ENCODE measurements around the gene FNDC3A.

The FNDC3A gene

DNA sequence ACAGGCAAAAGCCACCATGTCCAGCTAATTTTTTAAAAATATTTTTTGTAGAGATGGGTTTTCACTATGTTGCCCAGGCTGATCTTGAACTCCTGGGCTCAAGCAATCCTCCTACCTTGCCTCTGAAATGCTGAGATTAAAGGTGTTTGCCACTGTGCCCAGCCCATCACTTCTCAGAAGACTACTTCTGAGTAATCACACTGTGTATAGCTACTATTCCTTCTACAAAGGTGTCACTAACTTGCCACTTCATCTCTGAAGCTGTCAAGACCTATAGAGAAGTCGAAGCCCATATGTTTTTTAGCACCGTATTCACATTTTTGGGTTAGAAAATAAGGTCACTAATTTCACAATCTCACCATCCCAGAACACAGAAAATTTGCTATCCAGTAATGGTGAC, 36.0 kb upstream of the FNDC3A start:
- no peak overlapping the region for H2BK120ac ChIP-seq (ENCODE audit: low read depth, low read length)
- H3K27ac ChIP-seq (replicated peaks; ENCODE audit: low read length), result no peak overlapping the region
- no peaks in the 10 kb centered on the region for H3K36me3 ChIP-seq (replicated peaks in 1 of 2; ENCODE audit: control insufficient read depth in 2 of 2, insufficient read depth in 2 of 2, low read length in 2 of 2)
- no CpG with 5 or more reads among the region's 2 CpGs for WGBS, 2 donors (ENCODE audit: extremely low coverage in 2 of 2, insufficient read length in 2 of 2, insufficient replicate concordance in 1 of 2)
- no peak overlapping the region for H2AFZ ChIP-seq (ENCODE audit: low read length)
- no peak overlapping the region for H2BK5ac ChIP-seq (ENCODE audit: low read length)
- H2BK15ac ChIP-seq (ENCODE audit: low read length), result no peak overlapping the region
- H3K9ac ChIP-seq (ENCODE audit: low read depth, low read length, poor library complexity), result no peak overlapping the region
- H3K9me3 ChIP-seq (replicated peaks in 1 of 2; ENCODE audit: control insufficient read depth in 2 of 2, insufficient read depth in 1 of 2, low read depth in 1 of 2, low read length in 2 of 2), result no peaks in the 10 kb centered on the region
- H4K8ac ChIP-seq (ENCODE audit: low read depth, low read length), result no peak overlapping the region
- no peak overlapping the region for H3K18ac ChIP-seq (ENCODE audit: low read length)
- DNase-seq (ENCODE audit: low spot score), result no peak
- H3K14ac ChIP-seq (ENCODE audit: low read length), result no peak overlapping the region
- H3K79me1 ChIP-seq (ENCODE audit: low read depth, low read length), result no peaks in the 10 kb centered on the region
- no peak overlapping the region for H3K23ac ChIP-seq (ENCODE audit: low read depth, low read length, poor library complexity)
- no peak overlapping the region for H3K4me2 ChIP-seq (ENCODE audit: insufficient read depth, low read length, poor library complexity, severe bottlenecking)
- H3K4me3 ChIP-seq (ENCODE audit: low read length in 2 of 2), result no peak overlapping the region
- H3K27me3 ChIP-seq (ENCODE audit: control insufficient read depth in 3 of 3, insufficient read depth in 3 of 3, low read depth in 1 of 3, low read length in 3 of 3), result no peaks in the 10 kb centered on the region
- no peak overlapping the region for H3K4ac ChIP-seq (ENCODE audit: low read length)
- H4K91ac ChIP-seq (ENCODE audit: low read depth, low read length, poor library complexity), result no peak overlapping the region
- no peaks in the 10 kb centered on the region for H3K4me1 ChIP-seq (ENCODE audit: control insufficient read depth in 2 of 2, insufficient read depth in 1 of 2, low read depth in 1 of 2, low read length in 2 of 2)
- H2BK12ac ChIP-seq (ENCODE audit: low read length), result no peak overlapping the region
- no peak overlapping the region for H2AK5ac ChIP-seq (ENCODE audit: low read depth, low read length)

DNA sequence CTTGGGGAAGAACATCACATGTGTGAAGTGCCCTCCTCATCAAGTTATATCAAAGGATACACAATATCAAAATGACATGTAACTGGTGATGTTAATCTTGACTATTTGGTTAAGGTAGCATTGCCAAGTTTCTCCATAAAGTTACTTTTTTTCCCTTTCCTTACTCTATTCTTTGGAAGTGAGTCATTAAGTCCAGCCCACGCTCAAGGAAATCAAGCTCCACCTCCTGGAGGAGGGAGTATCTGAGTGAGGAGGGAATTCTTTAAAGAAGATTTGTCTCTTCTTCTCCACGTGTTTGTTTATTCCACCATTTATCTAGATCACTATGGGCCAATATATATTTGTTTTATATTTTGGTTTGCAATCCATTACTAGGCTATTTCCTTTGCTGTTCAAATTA, 33.6 kb upstream of the FNDC3A start:
- no peak overlapping the region for H2BK15ac ChIP-seq (ENCODE audit: low read length)
- H3K4ac ChIP-seq (ENCODE audit: low read length), result no peak overlapping the region
- H2AFZ ChIP-seq (ENCODE audit: low read length), result no peak overlapping the region
- no peaks in the 10 kb centered on the region for H3K9me3 ChIP-seq (replicated peaks in 1 of 2; ENCODE audit: control insufficient read depth in 2 of 2, insufficient read depth in 1 of 2, low read depth in 1 of 2, low read length in 2 of 2)
- no peak overlapping the region for H3K23ac ChIP-seq (ENCODE audit: low read depth, low read length, poor library complexity)
- no CpG with 5 or more reads among the region's 2 CpGs for WGBS, 2 donors (ENCODE audit: extremely low coverage in 2 of 2, insufficient read length in 2 of 2, insufficient replicate concordance in 1 of 2)
- H2BK5ac ChIP-seq (ENCODE audit: low read length), result no peak overlapping the region
- H3K27me3 ChIP-seq (ENCODE audit: control insufficient read depth in 3 of 3, insufficient read depth in 3 of 3, low read depth in 1 of 3, low read length in 3 of 3), result no peaks in the 10 kb centered on the region
- H3K4me3 ChIP-seq (ENCODE audit: low read length in 2 of 2), result no peak overlapping the region
- H3K4me1 ChIP-seq (ENCODE audit: control insufficient read depth in 2 of 2, insufficient read depth in 1 of 2, low read depth in 1 of 2, low read length in 2 of 2), result peaks cover 0 to 4% of the 10 kb centered on the region in 2 donors
- H3K9ac ChIP-seq (ENCODE audit: low read depth, low read length, poor library complexity), result no peak overlapping the region
- no peak overlapping the region for H3K27ac ChIP-seq (replicated peaks; ENCODE audit: low read length)
- H3K36me3 ChIP-seq (replicated peaks in 1 of 2; ENCODE audit: control insufficient read depth in 2 of 2, insufficient read depth in 2 of 2, low read length in 2 of 2), result no peaks in the 10 kb centered on the region
- no peak overlapping the region for H4K91ac ChIP-seq (ENCODE audit: low read depth, low read length, poor library complexity)
- no peak for DNase-seq (ENCODE audit: low spot score)
- H4K8ac ChIP-seq (ENCODE audit: low read depth, low read length), result no peak overlapping the region
- no peak overlapping the region for H2AK5ac ChIP-seq (ENCODE audit: low read depth, low read length)
- no peak overlapping the region for H3K18ac ChIP-seq (ENCODE audit: low read length)
- H2BK12ac ChIP-seq (ENCODE audit: low read length), result no peak overlapping the region
- H3K4me2 ChIP-seq (ENCODE audit: insufficient read depth, low read length, poor library complexity, severe bottlenecking), result no peak overlapping the region
- H3K79me1 ChIP-seq (ENCODE audit: low read depth, low read length), result no peaks in the 10 kb centered on the region
- no peak overlapping the region for H3K14ac ChIP-seq (ENCODE audit: low read length)
- H2BK120ac ChIP-seq (ENCODE audit: low read depth, low read length), result no peak overlapping the region

DNA sequence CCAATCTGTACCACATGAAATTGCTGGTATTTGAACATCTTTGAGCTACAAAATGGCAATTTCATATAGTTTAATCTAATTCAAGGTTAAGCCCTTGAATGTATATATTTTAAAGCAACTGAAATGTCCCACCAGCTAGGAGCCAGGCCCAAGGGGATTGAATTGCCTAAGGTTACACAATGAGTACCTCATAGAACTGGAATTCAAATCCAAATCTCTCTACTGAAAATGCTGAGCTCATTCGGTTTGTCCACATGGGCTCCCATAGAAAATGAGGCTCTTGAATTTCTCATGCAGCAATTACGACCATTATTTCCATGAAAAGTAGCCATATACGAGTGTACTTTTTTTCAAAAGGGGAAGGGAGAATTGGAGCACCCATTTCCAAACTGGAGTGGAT, 31.5 kb upstream of the FNDC3A start:
- Histone ChIP-seq H3K9ac (ENCODE audit: low read depth, low read length, poor library complexity) (no peak overlapping the region), H3K27ac (replicated peaks; ENCODE audit: low read length) (no peak overlapping the region), H2BK15ac (ENCODE audit: low read length) (no peak overlapping the region), H3K27me3 (ENCODE audit: control insufficient read depth in 3 of 3, insufficient read depth in 3 of 3, low read depth in 1 of 3, low read length in 3 of 3) (no peaks in the 10 kb centered on the region), H3K14ac (ENCODE audit: low read length) (no peak overlapping the region), H3K18ac (ENCODE audit: low read length) (no peak overlapping the region), H3K36me3 (replicated peaks in 1 of 2; ENCODE audit: control insufficient read depth in 2 of 2, insufficient read depth in 2 of 2, low read length in 2 of 2) (no peaks in the 10 kb centered on the region), H2AK5ac (ENCODE audit: low read depth, low read length) (no peak overlapping the region), H2BK5ac (ENCODE audit: low read length) (no peak overlapping the region), H4K8ac (ENCODE audit: low read depth, low read length) (no peak overlapping the region), H2BK120ac (ENCODE audit: low read depth, low read length) (no peak overlapping the region), H3K4ac (ENCODE audit: low read length) (no peak overlapping the region), H3K23ac (ENCODE audit: low read depth, low read length, poor library complexity) (no peak overlapping the region), H3K9me3 (replicated peaks in 1 of 2; ENCODE audit: control insufficient read depth in 2 of 2, insufficient read depth in 1 of 2, low read depth in 1 of 2, low read length in 2 of 2) (no peaks in the 10 kb centered on the region), H3K4me1 (ENCODE audit: control insufficient read depth in 2 of 2, insufficient read depth in 1 of 2, low read depth in 1 of 2, low read length in 2 of 2) (peaks cover 0 to 4% of the 10 kb centered on the region in 2 donors), H3K79me1 (ENCODE audit: low read depth, low read length) (no peaks in the 10 kb centered on the region), H2BK12ac (ENCODE audit: low read length) (no peak overlapping the region), H2AFZ (ENCODE audit: low read length) (no peak overlapping the region), H4K91ac (ENCODE audit: low read depth, low read length, poor library complexity) (no peak overlapping the region), H3K4me3 (ENCODE audit: low read length in 2 of 2) (no peak overlapping the region), H3K4me2 (ENCODE audit: insufficient read depth, low read length, poor library complexity, severe bottlenecking) (no peak overlapping the region)
- no CpG with 5 or more reads among the region's 3 CpGs for WGBS, 2 donors (ENCODE audit: extremely low coverage in 2 of 2, insufficient read length in 2 of 2, insufficient replicate concordance in 1 of 2)
- no peak for DNase-seq (ENCODE audit: low spot score)

DNA sequence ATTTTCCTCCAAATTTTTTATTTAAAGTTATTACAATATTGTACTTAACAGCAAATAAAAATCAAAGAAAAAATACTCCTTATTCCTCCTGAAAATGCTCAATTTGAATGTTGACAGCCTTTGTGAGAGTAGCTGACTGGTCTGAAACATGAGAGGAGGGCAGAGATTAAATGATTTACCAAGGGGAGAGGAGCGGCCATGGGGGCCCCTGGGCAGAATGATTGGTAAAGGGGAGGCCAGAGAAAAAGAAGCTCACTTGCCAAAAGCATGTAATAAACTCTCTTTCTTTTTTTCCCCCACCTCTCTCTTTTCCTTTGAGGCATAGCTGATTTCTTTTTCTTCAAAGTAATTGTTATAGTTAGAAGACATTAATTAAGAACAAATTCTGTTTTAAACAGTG, 30.1 kb upstream of the FNDC3A start:
- no peak for DNase-seq (ENCODE audit: low spot score)
- Histone ChIP-seq H3K4me2 (ENCODE audit: insufficient read depth, low read length, poor library complexity, severe bottlenecking) (no peak overlapping the region), H3K18ac (ENCODE audit: low read length) (no peak overlapping the region), H3K4me1 (ENCODE audit: control insufficient read depth in 2 of 2, insufficient read depth in 1 of 2, low read depth in 1 of 2, low read length in 2 of 2) (peaks cover 0 to 4% of the 10 kb centered on the region in 2 donors), H3K9ac (ENCODE audit: low read depth, low read length, poor library complexity) (no peak overlapping the region), H3K23ac (ENCODE audit: low read depth, low read length, poor library complexity) (no peak overlapping the region), H2BK15ac (ENCODE audit: low read length) (no peak overlapping the region), H4K8ac (ENCODE audit: low read depth, low read length) (no peak overlapping the region), H3K14ac (ENCODE audit: low read length) (no peak overlapping the region), H2BK120ac (ENCODE audit: low read depth, low read length) (no peak overlapping the region), H3K27ac (replicated peaks; ENCODE audit: low read length) (no peak overlapping the region), H4K91ac (ENCODE audit: low read depth, low read length, poor library complexity) (no peak overlapping the region), H3K79me1 (ENCODE audit: low read depth, low read length) (no peaks in the 10 kb centered on the region), H3K9me3 (replicated peaks in 1 of 2; ENCODE audit: control insufficient read depth in 2 of 2, insufficient read depth in 1 of 2, low read depth in 1 of 2, low read length in 2 of 2) (no peaks in the 10 kb centered on the region), H3K4me3 (ENCODE audit: low read length in 2 of 2) (no peak overlapping the region), H2AFZ (ENCODE audit: low read length) (peak overlapping the region; percentile 48), H3K27me3 (ENCODE audit: control insufficient read depth in 3 of 3, insufficient read depth in 3 of 3, low read depth in 1 of 3, low read length in 3 of 3) (no peaks in the 10 kb centered on the region), H3K4ac (ENCODE audit: low read length) (no peak overlapping the region), H2BK12ac (ENCODE audit: low read length) (no peak overlapping the region), H2BK5ac (ENCODE audit: low read length) (no peak overlapping the region), H2AK5ac (ENCODE audit: low read depth, low read length) (no peak overlapping the region), H3K36me3 (replicated peaks in 1 of 2; ENCODE audit: control insufficient read depth in 2 of 2, insufficient read depth in 2 of 2, low read length in 2 of 2) (no peaks in the 10 kb centered on the region)
- no CpG with 5 or more reads among the region's 1 CpG for WGBS, 2 donors (ENCODE audit: extremely low coverage in 2 of 2, insufficient read length in 2 of 2, insufficient replicate concordance in 1 of 2)
